Thyroid gland (tissue), 4 donors: ENCODE measurements around the gene KLHDC4.

ENCODE experiments used
- POLR2A ChIP-seq, 2 donors: fragments of 450-650 bp; IDR thresholded peaks; one replicate each; pipeline ENCODE4 v1.6.1; 2017; ENCODE audit warnings: antibody characterized with exemption in 2 of 2, mild to moderate bottlenecking in 2 of 2, moderate library complexity in 1 of 2
- TF ChIP-seq, protein P1 (sequence below), 6 experiments: fragments of 200-600 bp in 3 of 6; fragments of 450-650 bp in 3 of 6; sonication (generic) in 3 of 6; IDR thresholded peaks; one replicate each; pipeline ENCODE4 v1.5.1; 2016 to 2019; ENCODE audit warnings: antibody characterized with exemption in 6 of 6, mild to moderate bottlenecking in 2 of 6, inconsistent platforms in 1 of 6, moderate library complexity in 1 of 6

GRCh38 chr16:87700406-87701077 lies 65.2 kb downstream of the KLHDC4 start:
- TF ChIP-seq, protein P1, sequence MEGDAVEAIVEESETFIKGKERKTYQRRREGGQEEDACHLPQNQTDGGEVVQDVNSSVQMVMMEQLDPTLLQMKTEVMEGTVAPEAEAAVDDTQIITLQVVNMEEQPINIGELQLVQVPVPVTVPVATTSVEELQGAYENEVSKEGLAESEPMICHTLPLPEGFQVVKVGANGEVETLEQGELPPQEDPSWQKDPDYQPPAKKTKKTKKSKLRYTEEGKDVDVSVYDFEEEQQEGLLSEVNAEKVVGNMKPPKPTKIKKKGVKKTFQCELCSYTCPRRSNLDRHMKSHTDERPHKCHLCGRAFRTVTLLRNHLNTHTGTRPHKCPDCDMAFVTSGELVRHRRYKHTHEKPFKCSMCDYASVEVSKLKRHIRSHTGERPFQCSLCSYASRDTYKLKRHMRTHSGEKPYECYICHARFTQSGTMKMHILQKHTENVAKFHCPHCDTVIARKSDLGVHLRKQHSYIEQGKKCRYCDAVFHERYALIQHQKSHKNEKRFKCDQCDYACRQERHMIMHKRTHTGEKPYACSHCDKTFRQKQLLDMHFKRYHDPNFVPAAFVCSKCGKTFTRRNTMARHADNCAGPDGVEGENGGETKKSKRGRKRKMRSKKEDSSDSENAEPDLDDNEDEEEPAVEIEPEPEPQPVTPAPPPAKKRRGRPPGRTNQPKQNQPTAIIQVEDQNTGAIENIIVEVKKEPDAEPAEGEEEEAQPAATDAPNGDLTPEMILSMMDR (IDR thresholded peaks at IDR 0.05), result no peak
- no peak for TF ChIP-seq POLR2A (IDR thresholded peaks at IDR 0.05)
